NT2/D1 (cell line): ENCODE results near the gene DELE1.

Experiments used
- DNase-seq: peaks from one replicate; pipeline ENCODE4 v3.0.0-alpha.2; 2011; ENCODE audit warnings: low read depth, low spot score
- H3K27me3 ChIP-seq: 2 replicates; pipeline ENCODE4 v1.6.0; 2011; ENCODE audit warnings: mild to moderate bottlenecking; ENCODE audit not compliant: insufficient read length, insufficient read depth
- H3K36me3 ChIP-seq: 2 replicates; pipeline ENCODE4 v1.6.1; 2011; ENCODE audit warnings: mild to moderate bottlenecking, low read length, mixed read lengths; ENCODE audit not compliant: insufficient read depth, insufficient read length
- H3K4me1 ChIP-seq: 2 replicates; pipeline ENCODE4 v1.5.1; 2011; ENCODE audit not compliant: insufficient read depth, insufficient read length
- H3K4me3 ChIP-seq: 2 replicates; pipeline ENCODE4 v1.5.1; 2011; ENCODE audit warnings: low read depth; ENCODE audit not compliant: insufficient read length
- H3K9ac ChIP-seq: 2 replicates; pipeline ENCODE4 v1.6.0; 2011; ENCODE audit warnings: low read depth; ENCODE audit not compliant: insufficient read length
- H3K9me3 ChIP-seq: 2 replicates; pipeline ENCODE4 v1.5.1; 2011; ENCODE audit warnings: mild to moderate bottlenecking, low read length; ENCODE audit not compliant: insufficient read depth
- SUZ12 ChIP-seq: IDR thresholded peaks from 2 replicates; pipeline ENCODE4 v1.6.1; 2011; ENCODE audit not compliant: insufficient read length, insufficient read depth; ENCODE audit errors: extremely low read depth
- YY1 ChIP-seq: IDR thresholded peaks from 2 replicates; pipeline ENCODE4 v1.6.1; 2011; ENCODE audit not compliant: insufficient read length, insufficient read depth
- ZNF274 ChIP-seq: IDR thresholded peaks from 2 replicates; pipeline ENCODE4 v1.6.1; 2011; ENCODE audit warnings: mild to moderate bottlenecking, low read depth, low read length

DELE1 gene

GRCh38 chr5:141897425-141897824 is 26.2 kb upstream of the DELE1 start:
- no peaks in the 10 kb centered on the region for H3K4me1 ChIP-seq
- H3K4me3 ChIP-seq = no peak overlapping the region
- H3K36me3 ChIP-seq = no peaks in the 10 kb centered on the region
- no peaks in the 10 kb centered on the region for H3K9me3 ChIP-seq
- H3K9ac ChIP-seq = no peak overlapping the region
- DNase-seq = no peak
- no peaks in the 10 kb centered on the region for H3K27me3 ChIP-seq
- no peak for TF ChIP-seq YY1
- TF ChIP-seq SUZ12 = no peak
- no peak for TF ChIP-seq ZNF274

GRCh38 chr5:141898448-141899049 is 25.1 kb upstream of the DELE1 start:
- Histone ChIP-seq H3K9me3 (no peaks in the 10 kb centered on the region), H3K27me3 (no peaks in the 10 kb centered on the region), H3K4me3 (no peak overlapping the region), H3K9ac (no peak overlapping the region), H3K4me1 (no peaks in the 10 kb centered on the region), H3K36me3 (no peaks in the 10 kb centered on the region)
- TF ChIP-seq YY1 (no peak), SUZ12 (no peak), ZNF274 (no peak)
- DNase-seq = no peak

- no peaks in the 10 kb centered on the region for H3K36me3 ChIP-seq
- no peaks in the 10 kb centered on the region for H3K9me3 ChIP-seq
- no peak overlapping the region for H3K9ac ChIP-seq
- no peak for DNase-seq
- TF ChIP-seq SUZ12 = no peak
- TF ChIP-seq ZNF274 = no peak
- no peak for TF ChIP-seq YY1
- H3K4me3 ChIP-seq = no peak overlapping the region
- H3K27me3 ChIP-seq = no peaks in the 10 kb centered on the region
- no peaks in the 10 kb centered on the region for H3K4me1 ChIP-seq
Observed at GRCh38 chr5:141902015-141902814, 21.5 kb upstream of the DELE1 start.

GRCh38 chr5:141903261-141903660 is 20.4 kb upstream of the DELE1 start:
- Histone ChIP-seq H3K9ac (no peak overlapping the region), H3K36me3 (no peaks in the 10 kb centered on the region), H3K9me3 (no peaks in the 10 kb centered on the region), H3K4me3 (no peak overlapping the region), H3K4me1 (no peaks in the 10 kb centered on the region), H3K27me3 (no peaks in the 10 kb centered on the region)
- DNase-seq = no peak
- TF ChIP-seq SUZ12 (no peak), ZNF274 (no peak), YY1 (no peak)

GRCh38 chr5:141904551-141904950 is 19.1 kb upstream of the DELE1 start:
- Histone ChIP-seq H3K9me3 (no peaks in the 10 kb centered on the region; the same call in 1 of the 2 replicates), H3K4me1 (no peaks in the 10 kb centered on the region), H3K9ac (no peak overlapping the region), H3K36me3 (no peaks in the 10 kb centered on the region), H3K27me3 (no peaks in the 10 kb centered on the region), H3K4me3 (no peak overlapping the region)
- DNase-seq = no peak
- TF ChIP-seq SUZ12 = no peak
- TF ChIP-seq ZNF274 = no peak
- TF ChIP-seq YY1 = no peak

GRCh38 chr5:141906517-141906916 is 17.2 kb upstream of the DELE1 start:
- no peak for DNase-seq
- H3K27me3 ChIP-seq = no peaks in the 10 kb centered on the region
- no peaks in the 10 kb centered on the region for H3K36me3 ChIP-seq
- H3K9me3 ChIP-seq = no peaks in the 10 kb centered on the region; the same call in 1 of the 2 replicates
- H3K4me1 ChIP-seq = peaks cover 2% of the 10 kb centered on the region
- H3K4me3 ChIP-seq = no peak overlapping the region
- TF ChIP-seq ZNF274 = no peak
- no peak for TF ChIP-seq YY1
- TF ChIP-seq SUZ12 = no peak
- H3K9ac ChIP-seq = no peak overlapping the region

- DNase-seq = no peak
- no peak overlapping the region for H3K9ac ChIP-seq
- H3K27me3 ChIP-seq = no peaks in the 10 kb centered on the region
- H3K4me3 ChIP-seq = no peak overlapping the region
- H3K9me3 ChIP-seq = no peaks in the 10 kb centered on the region; the same call in 1 of the 2 replicates
- H3K36me3 ChIP-seq = no peaks in the 10 kb centered on the region
- H3K4me1 ChIP-seq = peaks cover 2% of the 10 kb centered on the region
- TF ChIP-seq ZNF274 = no peak
- TF ChIP-seq SUZ12 = no peak
- TF ChIP-seq YY1 = no peak
Observed at GRCh38 chr5:141906972-141907371, 16.7 kb upstream of the DELE1 start.

GRCh38 chr5:141908796-141909195 is 14.9 kb upstream of the DELE1 start:
- Histone ChIP-seq H3K36me3 (no peaks in the 10 kb centered on the region), H3K4me1 (peaks cover 2% of the 10 kb centered on the region), H3K9ac (no peak overlapping the region), H3K9me3 (no peaks in the 10 kb centered on the region; the same call in 1 of the 2 replicates), H3K27me3 (peaks cover 11% of the 10 kb centered on the region), H3K4me3 (no peak overlapping the region)
- DNase-seq = no peak
- TF ChIP-seq SUZ12 (no peak), ZNF274 (no peak), YY1 (no peak)
